Brain microvascular endothelial cell (primary cell): ENCODE measurements around the gene HOXA6.
A peak's percentile ranks its signal among the peaks of the same experiment; 100 is the strongest.

Experiments used
- DNase-seq: peaks from one replicate; pipeline ENCODE4 v3.0.0-alpha.2; 2020
- H3K27ac ChIP-seq: fragments of 250-450 bp; sonication (Bioruptor Pico); 2 replicates; pipeline ENCODE4 v1.5.1; 2020; ENCODE audit warnings: mild to moderate bottlenecking, moderate library complexity
- H3K27me3 ChIP-seq: fragments of 250-450 bp; sonication (Bioruptor Pico); replicated peaks from 2 replicates; pipeline ENCODE4 v1.5.1; 2020; ENCODE audit warnings: mild to moderate bottlenecking
- H3K36me3 ChIP-seq: fragments of 250-450 bp; sonication (Bioruptor Pico); replicated peaks from 2 replicates; pipeline ENCODE4 v1.5.1; 2020; ENCODE audit warnings: mild to moderate bottlenecking
- H3K4me3 ChIP-seq: 2 replicates; pipeline ENCODE4 v1.5.1; 2011; ENCODE audit warnings: low read depth, mild to moderate bottlenecking, control low read depth, low read length, moderate library complexity
- CTCF ChIP-seq: IDR thresholded peaks from 2 replicates; pipeline ENCODE4 v1.5.1; 2011; ENCODE audit warnings: low read depth, mild to moderate bottlenecking, moderate library complexity, low read length, control low read depth, inconsistent platforms; ENCODE audit errors: missing control alignments
- in situ Hi-C: cut with HindIII; loops from 2 replicates; pipeline ENCODE4 v1.10.0; 2017; ENCODE audit warnings: low sequenced_read_pairs, low pct_ligation_motif_present

Gene HOXA6

GRCh38 chr7:27097686-27098577 is 49.6 kb downstream of the HOXA6 start:
- no peak for TF ChIP-seq CTCF
- peaks cover 97% of the 10 kb centered on the region for H3K27me3 ChIP-seq
- peak overlapping the region; percentile 68 for H3K4me3 ChIP-seq
- DNase-seq: no peak
- in situ Hi-C loops: no loop called here
- no peak overlapping the region for H3K27ac ChIP-seq
- H3K36me3 ChIP-seq: no peaks in the 10 kb centered on the region

- Histone ChIP-seq H3K36me3 (no peaks in the 10 kb centered on the region), H3K27me3 (peaks cover 97% of the 10 kb centered on the region), H3K4me3 (peak overlapping the region; percentile 68), H3K27ac (no peak overlapping the region)
- no peak for TF ChIP-seq CTCF
- in situ Hi-C loops: no loop called here
- no peak for DNase-seq
Observed at GRCh38 chr7:27096768-27097514, 50.6 kb downstream of the HOXA6 start.

- Histone ChIP-seq H3K27me3 (peaks cover 96% of the 10 kb centered on the region), H3K27ac (no peak within 1 kb of the TSS), H3K36me3 (no peaks in the 10 kb centered on the region), H3K4me3 (peak within 1 kb of the TSS; percentile 68)
- TF ChIP-seq CTCF: no peak
- no peak for DNase-seq
- in situ Hi-C loops: no loop called here
Observed at GRCh38 chr7:27095897-27096767, 51.4 kb downstream of the HOXA6 start, which contains the start of gene HOXA1. Gene HOXA1 (minus strand): TSS chr7:27096000. CDS start chr7:27095912, 88 bp downstream.
